H1 (cell line): ENCODE measurements around the gene ACTR3C. TPM values are rescaled to one million over a fixed set of nuclear protein-coding genes. Genes with fewer than 3 reads are reported as not detected.
A peak's percentile ranks its signal among the peaks of the same experiment; 100 is the strongest.

Source experiments
- CTCF ChIA-PET: fragments of 300-600 bp; sonication (Branson Sonifier 250); formaldehyde crosslinking; loops from one replicate; lab custom pipeline; 2021; ENCODE audit not compliant: partially characterized antibody; lab: Charles Lee
- POLR2A ChIA-PET: fragments of 300-600 bp; sonication (Branson Sonifier 250); formaldehyde crosslinking; loops from one replicate; lab custom pipeline; 2021; ENCODE audit warnings: inconsistent platforms; ENCODE audit not compliant: partially characterized antibody; lab: Charles Lee
- DNase-seq, 2 experiments: peaks; one replicate each; pipeline versions ENCODE4 v3.0.0 to v3.0.0-alpha.2; 2010 to 2022; ENCODE audit warnings: low spot score in 2 of 2, low read depth in 1 of 2, mixed read lengths in 1 of 2
- FAIRE-seq: peaks from 2 replicates; lab custom pipeline; 2011; peaks lifted over from hg19 to GRCh38; lab: Jason Lieb, UNC
- H2AFZ ChIP-seq: 2 replicates; pipeline ENCODE4 v1.8.1; 2012; ENCODE audit warnings: low read length, inconsistent platforms
- H2AK5ac ChIP-seq: 2 replicates; pipeline ENCODE4 v1.6.1; 2013; ENCODE audit warnings: low read depth, low read length
- H2BK120ac ChIP-seq: replicated peaks from 2 replicates; pipeline ENCODE3; 2013; ENCODE audit warnings: low read depth, low read length, inconsistent platforms
- H2BK12ac ChIP-seq: 2 replicates; pipeline ENCODE4 v1.6.1; 2013; ENCODE audit warnings: low read depth, low read length
- H2BK15ac ChIP-seq: 2 replicates; pipeline ENCODE4 v1.6.1; 2013; ENCODE audit warnings: low read length
- H2BK20ac ChIP-seq: 2 replicates; pipeline ENCODE4 v1.6.1; 2013; ENCODE audit warnings: low read length
- H2BK5ac ChIP-seq: 2 replicates; pipeline ENCODE4 v1.6.1; 2013; ENCODE audit warnings: low read depth, low read length
- H3K14ac ChIP-seq: 2 replicates; pipeline ENCODE4 v1.6.1; 2013; ENCODE audit warnings: inconsistent platforms; ENCODE audit not compliant: insufficient read length
- H3K18ac ChIP-seq: 2 replicates; pipeline ENCODE4 v1.6.1; 2013; ENCODE audit warnings: low read length; ENCODE audit errors: extremely low read depth
- H3K23ac ChIP-seq: 2 replicates; pipeline ENCODE4 v1.6.1; 2013; ENCODE audit warnings: inconsistent platforms; ENCODE audit not compliant: insufficient read length
- H3K23me2 ChIP-seq: 2 replicates; pipeline ENCODE4 v1.6.1; 2013; ENCODE audit warnings: low read depth, low read length
- H3K27ac ChIP-seq: 2 replicates; pipeline ENCODE4 v1.6.1; 2011; ENCODE audit warnings: low read depth, low read length, inconsistent platforms
- H3K27me3 ChIP-seq, 4 experiments: replicated peaks in 1 of 4; 1 replicate in 1 of 4; 2 replicates in 3 of 4; pipeline versions ENCODE4 v1.6.1 to v1.8.1; 2011 to 2013; ENCODE audit warnings: low read length in 3 of 4, mild to moderate bottlenecking in 3 of 4, inconsistent platforms in 2 of 4, mixed read lengths in 2 of 4, moderate library complexity in 1 of 4; ENCODE audit not compliant: control insufficient read depth in 3 of 4, insufficient read depth in 3 of 4; ENCODE audit errors: extremely low read depth in 1 of 4
- H3K36me3 ChIP-seq, 4 experiments: 2 replicates each; pipeline versions ENCODE4 v1.6.1 to v1.8.1; 2011 to 2013; ENCODE audit warnings: mild to moderate bottlenecking in 4 of 4, low read length in 3 of 4, moderate library complexity in 2 of 4, control low read depth in 1 of 4, inconsistent platforms in 1 of 4; ENCODE audit not compliant: insufficient read depth in 4 of 4, control insufficient read depth in 2 of 4
- H3K4ac ChIP-seq: replicated peaks from 2 replicates; pipeline ENCODE3; 2013; ENCODE audit warnings: low read length, low read depth, mixed read lengths, inconsistent platforms; ENCODE audit not compliant: insufficient read length
- H3K4me1 ChIP-seq, 4 experiments: replicated peaks in 1 of 4; 1 replicate in 1 of 4; 2 replicates in 3 of 4; pipeline versions ENCODE4 v1.6.1 to v1.8.1; 2011 to 2013; ENCODE audit warnings: low read length in 3 of 4, inconsistent platforms in 2 of 4, mixed read lengths in 1 of 4; ENCODE audit not compliant: insufficient read depth in 4 of 4, control insufficient read depth in 3 of 4
- H3K4me2 ChIP-seq, 2 experiments: 2 replicates each; pipeline versions ENCODE4 v1.6.1 to v1.8.1; 2011 to 2013; ENCODE audit warnings: low read depth in 2 of 2, low read length in 2 of 2, control low read depth in 1 of 2, inconsistent platforms in 1 of 2, mild to moderate bottlenecking in 1 of 2; ENCODE audit not compliant: insufficient read depth in 1 of 2
- H3K4me3 ChIP-seq, 4 experiments: fragments of 200-600, 300-600 bp in 1 of 4; sonication (generic), shearing (Covaris generic), sonication (Bioruptor Twin) in 1 of 4; 2 replicates each; pipeline versions ENCODE4 v1.5.1 to v1.8.1; 2011 to 2016; ENCODE audit warnings: low read length in 4 of 4, low read depth in 3 of 4, control low read depth in 2 of 4, inconsistent platforms in 2 of 4, mild to moderate bottlenecking in 2 of 4, mixed read lengths in 1 of 4, moderate library complexity in 1 of 4; ENCODE audit not compliant: insufficient read depth in 2 of 4; ENCODE audit errors: extremely low read depth in 1 of 4
- H3K56ac ChIP-seq: replicated peaks from 2 replicates; pipeline ENCODE3; 2013; ENCODE audit warnings: low read depth, mild to moderate bottlenecking, mixed read lengths, low read length, inconsistent platforms; ENCODE audit not compliant: insufficient read length
- H3K79me1 ChIP-seq: 2 replicates; pipeline ENCODE4 v1.6.1; 2013; ENCODE audit warnings: low read depth, low read length, control low read depth
- H3K79me2 ChIP-seq, 2 experiments: 2 replicates each; pipeline versions ENCODE4 v1.6.1 to v1.8.1; 2012 to 2013; ENCODE audit warnings: low read length in 2 of 2, mild to moderate bottlenecking in 2 of 2, inconsistent platforms in 1 of 2; ENCODE audit not compliant: insufficient read depth in 2 of 2, control insufficient read depth in 1 of 2
- H3K9ac ChIP-seq, 4 experiments: replicated peaks in 1 of 4; 1 replicate in 1 of 4; 2 replicates in 3 of 4; pipeline versions ENCODE4 v1.6.1 to v1.8.1; 2011 to 2013; ENCODE audit warnings: low read depth in 3 of 4, low read length in 3 of 4, control low read depth in 2 of 4, mild to moderate bottlenecking in 2 of 4, moderate library complexity in 2 of 4, inconsistent platforms in 1 of 4; ENCODE audit errors: extremely low read depth in 1 of 4
- H3K9me3 ChIP-seq, 2 experiments: 2 replicates each; pipeline versions ENCODE4 v1.6.1 to v1.8.1; 2012 to 2013; ENCODE audit warnings: mild to moderate bottlenecking in 2 of 2, moderate library complexity in 2 of 2, control low read depth in 1 of 2, inconsistent platforms in 1 of 2, low read depth in 1 of 2, low read length in 1 of 2, mixed read lengths in 1 of 2; ENCODE audit not compliant: insufficient read depth in 2 of 2
- H4K20me1 ChIP-seq, 2 experiments: replicated peaks in 1 of 2; 2 replicates each; pipeline versions ENCODE3 to v1.8.1; 2011 to 2013; ENCODE audit warnings: inconsistent platforms in 2 of 2, low read length in 2 of 2, mild to moderate bottlenecking in 1 of 2; ENCODE audit not compliant: insufficient read depth in 2 of 2, control insufficient read depth in 1 of 2
- H4K5ac ChIP-seq: 2 replicates; pipeline ENCODE4 v1.6.1; 2013; ENCODE audit warnings: low read length, low read depth, mixed read lengths, inconsistent platforms; ENCODE audit not compliant: insufficient read length
- H4K8ac ChIP-seq: 2 replicates; pipeline ENCODE4 v1.8.0; 2013; ENCODE audit warnings: mild to moderate bottlenecking, moderate library complexity, low read length, inconsistent platforms; ENCODE audit not compliant: insufficient read depth; ENCODE audit errors: extremely low read depth
- H4K91ac ChIP-seq: replicated peaks from 2 replicates; pipeline ENCODE3; 2013; ENCODE audit warnings: low read length, mixed read lengths, inconsistent platforms; ENCODE audit not compliant: insufficient read length
- CBX8 ChIP-seq: fragments of 300-800, 300-1000 bp; sonication (generic); IDR thresholded peaks from 2 replicates; pipeline ENCODE4 v1.7.1; 2016; ENCODE audit warnings: low read depth, low read length, borderline replicate concordance
- CHD2 ChIP-seq: IDR thresholded peaks from 2 replicates; pipeline ENCODE4 v1.6.1; 2012; ENCODE audit warnings: low read length, improper control_type of control experiment
- EGR1 ChIP-seq: IDR thresholded peaks from 2 replicates; pipeline ENCODE4 v1.6.1; 2011; ENCODE audit warnings: low read depth, low read length, borderline replicate concordance
- RAD21 ChIP-seq, 2 experiments: IDR thresholded peaks in 1 of 2; conservative IDR thresholded peaks in 1 of 2; 2 replicates each; pipeline ENCODE4 v1.6.1; 2011; ENCODE audit warnings: low read depth in 2 of 2, low read length in 2 of 2, improper control_type of control experiment in 1 of 2, inconsistent platforms in 1 of 2, mild to moderate bottlenecking in 1 of 2, moderate library complexity in 1 of 2
- RXRA ChIP-seq: IDR thresholded peaks from 2 replicates; pipeline ENCODE4 v1.6.1; 2011; ENCODE audit warnings: low read depth, mild to moderate bottlenecking, low read length, moderate library complexity; ENCODE audit not compliant: insufficient read depth
- SIN3A ChIP-seq, 2 experiments: IDR thresholded peaks in 1 of 2; conservative IDR thresholded peaks in 1 of 2; 2 replicates each; pipeline ENCODE4 v1.6.1; 2011 to 2012; ENCODE audit warnings: low read length in 2 of 2, improper control_type of control experiment in 1 of 2, low read depth in 1 of 2, mild to moderate bottlenecking in 1 of 2
- SP1 ChIP-seq: IDR thresholded peaks from 2 replicates; pipeline ENCODE4 v1.6.1; 2011; ENCODE audit warnings: low read depth, low read length
- WGBS, 2 experiments: shearing (Covaris generic) in 1 of 2; methylation state at CpG; one replicate each; pipeline versions ENCODE4 v1.1.6 to v1.1.7; 2013 to 2015; ENCODE audit warnings: low lambda C conversion rate in 2 of 2, mixed read lengths in 2 of 2, inconsistent platforms in 1 of 2, low coverage in 1 of 2, missing lambda C conversion rate in 1 of 2; ENCODE audit not compliant: insufficient replicate concordance in 2 of 2, insufficient coverage in 1 of 2, insufficient read length in 1 of 2; ENCODE audit errors: extremely low coverage in 1 of 2, missing lambda C conversion rate in 1 of 2; 5-methylcytosine and 5-hydroxymethylcytosine counted together
- polyA plus RNA-seq, 7 experiments: library from polyadenylated mRNA; depleted of rRNA in 3 of 7; stranded (reverse) in 5 of 7; unstranded in 2 of 7; fragments of >200 nt in 5 of 7; fragments of 200-250 nt in 2 of 7; gene quantifications; 1 replicate in 5 of 7; 2 replicates in 1 of 7; 4 replicates in 1 of 7; pipeline versions ENCODE4 v1.2.1 to v1.2.3, GENCODE V29; 2011 to 2013; ENCODE audit warnings: missing spikeins in 2 of 7, mixed read lengths in 2 of 7
- total RNA-seq: library from RNA; stranded (reverse); fragmentation: NEBNext Ultra II Directional; extraction: Animal tissue kit (Norgen Biotek cat#: 25700); gene quantifications from 2 replicates; pipeline ENCODE4 v1.2.1, GENCODE V29; 2021

The ACTR3C gene
- total and polyA plus RNA-seq, 2 of the 8 experiments (the other 6 are each of a cell fraction or from before 2014, with no cell fraction given), result 1.5 TPM; not detected in 1

DNA sequence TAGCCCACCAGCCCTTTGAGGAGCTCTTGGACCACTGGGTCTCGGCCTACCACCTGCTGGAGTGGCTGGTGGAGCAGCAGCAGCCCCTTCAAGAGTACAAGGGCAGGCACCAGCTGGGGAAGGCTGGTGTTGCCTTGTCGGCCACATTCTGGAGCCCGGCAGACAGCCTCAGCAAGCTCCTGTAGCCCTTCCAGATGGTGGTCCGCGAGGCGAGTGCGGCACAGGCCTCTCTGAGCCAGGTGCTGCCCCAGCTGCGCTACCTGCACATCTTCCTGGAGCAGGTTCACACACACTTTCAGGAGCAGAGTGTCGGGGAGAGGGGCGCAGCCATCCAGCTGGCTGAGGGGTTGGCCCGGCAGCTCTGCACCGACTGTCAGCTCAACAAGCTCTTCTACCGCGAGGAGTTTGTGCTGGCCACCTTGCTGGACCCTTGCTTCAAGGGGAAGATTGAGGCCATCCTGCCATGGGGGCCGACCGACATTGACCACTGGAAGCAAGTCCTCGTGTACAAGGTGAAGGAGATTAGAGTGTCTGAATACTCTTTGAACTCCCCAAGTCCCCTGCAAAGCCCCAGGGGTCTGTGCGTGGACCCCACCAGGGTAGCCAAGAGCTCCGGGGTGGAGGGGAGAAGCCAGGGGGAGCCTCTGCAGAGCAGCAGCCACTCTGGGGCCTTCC lies 7.0 kb upstream of the ACTR3C start:
- Histone ChIP-seq H3K14ac (no peak overlapping the region), H3K4me1 (peaks cover 11 to 31% (median 21%) of the 10 kb centered on the region in 4 experiments)
- POLR2A ChIA-PET, result interaction anchor here (0.7 to 2.3 kb wide), 15 partner anchors 9 to 101 kb away, joined by 3 to 22 read pairs (median 6); partner anchors contain the start of genes RARRES2 and REPIN1
- TF ChIP-seq CHD2 (no peak), SIN3A (conservative IDR thresholded peaks at IDR 0.05 in 1 of 2, IDR thresholded peaks at IDR 0.05 in 1 of 2; ENCODE audit: low read depth in 1 of 2, low read length in 2 of 2) (no peak), CBX8 (no peak), RXRA (no peak), EGR1 (no peak), SP1 (no peak), RAD21 (IDR thresholded peaks at IDR 0.05 in 1 of 2, conservative IDR thresholded peaks at IDR 0.05 in 1 of 2; ENCODE audit: low read depth in 2 of 2, low read length in 2 of 2) (no peak)

More for the DNA sequence above, 7.0 kb upstream of the ACTR3C start:
- H2BK20ac ChIP-seq, result peak overlapping the region; percentile 93
- H4K8ac ChIP-seq, result no peak overlapping the region; the same call in 1 of the 2 replicates
- peak overlapping the region; percentile 79 for H2BK120ac ChIP-seq
- H3K27ac ChIP-seq, result peak overlapping the region; percentile 32; the same call in 1 of the 2 replicates
- peak overlapping the region; percentile 96 for H2BK5ac ChIP-seq
- peak overlapping the region; percentile 97 for H3K18ac ChIP-seq
- no peak overlapping the region for H3K4me3 ChIP-seq
- 94% methylated on average over 19 of the region's 19 CpGs; no CpG with 5 or more reads in 1 of the 2 experiments for WGBS, 2 experiments
- no peaks in the 10 kb centered on the region for H3K23me2 ChIP-seq
- peak overlapping the region in 1 of 2 experiments; percentile 56; a peak in 2 of 4 replicates for H3K4me2 ChIP-seq
- no peak overlapping the region for H3K9ac ChIP-seq
- H3K23ac ChIP-seq, result no peak overlapping the region
- peak overlapping the region; percentile 96 for H4K91ac ChIP-seq
- H2BK15ac ChIP-seq, result peak overlapping the region; percentile 88; the same call in 1 of the 2 replicates
- H2AK5ac ChIP-seq, result peak overlapping the region; percentile 69; the same call in 1 of the 2 replicates
- peak overlapping the region; percentile 56 for H4K5ac ChIP-seq
- no peak overlapping the region for H3K56ac ChIP-seq
- no peak for FAIRE-seq
- H3K4ac ChIP-seq, result peak overlapping the region; percentile 41
- H4K20me1 ChIP-seq, result no peaks in the 10 kb centered on the region
- 0 out of 7 replicates have a peak, but pooled peaks cover 0 to 2% (median 0%) of the 10 kb centered on the region in 4 experiments for H3K27me3 ChIP-seq
- CTCF ChIA-PET, result interaction anchor here (0.6 to 1.9 kb wide), 6 partner anchors 9 to 92 kb away, joined by 3 to 8 read pairs (median 4); no protein-coding TSS in a partner anchor
- H3K79me2 ChIP-seq, result peaks cover 0 to 7% of the 10 kb centered on the region in 2 experiments; a peak in 1 of 4 replicates
- no peak overlapping the region for H2AFZ ChIP-seq
- no peak for DNase-seq
- H2BK12ac ChIP-seq, result peak overlapping the region; percentile 98; the same call in 1 of the 2 replicates
- peaks cover 5 to 12% (median 8%) of the 10 kb centered on the region in 4 experiments; a peak in 7 of 8 replicates for H3K36me3 ChIP-seq
- H3K79me1 ChIP-seq, result peaks cover 2% of the 10 kb centered on the region; the same call in 1 of the 2 replicates
- H3K9me3 ChIP-seq, result no peaks in the 10 kb centered on the region
